SIG-M5 treated with dmso at 0.1 percent for 504 hours (cell line): Measurements from ENCODE around the gene ACTR8.

Source experiments
- DNase-seq: peaks from one replicate; lab custom pipeline; 2025; ENCODE audit not compliant: unreplicated experiment; lab: John Stamatoyannopoulos, UW

Gene ACTR8

GRCh38 chr3:53836084-53836872 is 45.7 kb downstream of the ACTR8 start:
- DNase-seq = no peak

GRCh38 chr3:53835257-53835656 is 46.7 kb downstream of the ACTR8 start:
- no peak for DNase-seq

GRCh38 chr3:53834429-53835095 is 47.4 kb downstream of the ACTR8 start:
- peak; percentile 94 for DNase-seq

- no peak for DNase-seq
Measured at GRCh38 chr3:53833700-53834099, 48.3 kb downstream of the ACTR8 start.

GRCh38 chr3:53833053-53833645 is 48.8 kb downstream of the ACTR8 start:
- no peak for DNase-seq

- DNase-seq = no peak
Measured at GRCh38 chr3:53830944-53831343, 51.0 kb downstream of the ACTR8 start.

- no peak for DNase-seq
Measured at GRCh38 chr3:53829605-53830004, 52.3 kb downstream of the ACTR8 start.

- DNase-seq = no peak
Measured at GRCh38 chr3:53828581-53828980, 53.4 kb downstream of the ACTR8 start.

GRCh38 chr3:53826048-53826447 is 55.9 kb downstream of the ACTR8 start:
- DNase-seq = no peak

GRCh38 chr3:53824795-53825194 is 57.2 kb downstream of the ACTR8 start:
- no peak for DNase-seq

GRCh38 chr3:53823956-53824657 is 57.8 kb downstream of the ACTR8 start:
- no peak for DNase-seq

- DNase-seq = no peak
Measured at GRCh38 chr3:53823026-53823955, 58.7 kb downstream of the ACTR8 start.

- no peak for DNase-seq
Measured at GRCh38 chr3:53822331-53822741, 59.6 kb downstream of the ACTR8 start.

GRCh38 chr3:53821631-53822121 is 60.3 kb downstream of the ACTR8 start:
- DNase-seq = no peak

GRCh38 chr3:53820756-53821580 is 61.0 kb downstream of the ACTR8 start:
- DNase-seq = no peak

- no peak for DNase-seq
Measured at GRCh38 chr3:53820084-53820483, 61.9 kb downstream of the ACTR8 start.

GRCh38 chr3:53819163-53819868 is 62.6 kb downstream of the ACTR8 start:
- DNase-seq = no peak

- DNase-seq = no peak
Measured at GRCh38 chr3:53818221-53819162, 63.5 kb downstream of the ACTR8 start.
